ENCODE results near the gene SERINC3.

- no peak for TF ChIP-seq CTCF (IDR thresholded peaks at IDR 0.05)
- TF ChIP-seq POLR2A (IDR thresholded peaks at IDR 0.05): no peak
These were observed 70.9 kb downstream of the SERINC3 start for GRCh38 chr20:44450903-44451450.
